Neural progenitor cell (in vitro differentiated cells): ENCODE measurements around the gene GTF2IRD1.

ENCODE experiments used
- EZH2phosphoT487 ChIP-seq: fragments of 200-600 bp; sonication (generic); IDR thresholded peaks from 2 replicates; pipeline ENCODE4 v1.6.1; 2017; ENCODE audit warnings: antibody characterized with exemption
- TF ChIP-seq, protein P1 (sequence below): fragments of 200-600 bp; sonication (generic); IDR thresholded peaks from 2 replicates; pipeline ENCODE4 v1.5.1; 2017; ENCODE audit warnings: antibody characterized with exemption, mild to moderate bottlenecking

DNA sequence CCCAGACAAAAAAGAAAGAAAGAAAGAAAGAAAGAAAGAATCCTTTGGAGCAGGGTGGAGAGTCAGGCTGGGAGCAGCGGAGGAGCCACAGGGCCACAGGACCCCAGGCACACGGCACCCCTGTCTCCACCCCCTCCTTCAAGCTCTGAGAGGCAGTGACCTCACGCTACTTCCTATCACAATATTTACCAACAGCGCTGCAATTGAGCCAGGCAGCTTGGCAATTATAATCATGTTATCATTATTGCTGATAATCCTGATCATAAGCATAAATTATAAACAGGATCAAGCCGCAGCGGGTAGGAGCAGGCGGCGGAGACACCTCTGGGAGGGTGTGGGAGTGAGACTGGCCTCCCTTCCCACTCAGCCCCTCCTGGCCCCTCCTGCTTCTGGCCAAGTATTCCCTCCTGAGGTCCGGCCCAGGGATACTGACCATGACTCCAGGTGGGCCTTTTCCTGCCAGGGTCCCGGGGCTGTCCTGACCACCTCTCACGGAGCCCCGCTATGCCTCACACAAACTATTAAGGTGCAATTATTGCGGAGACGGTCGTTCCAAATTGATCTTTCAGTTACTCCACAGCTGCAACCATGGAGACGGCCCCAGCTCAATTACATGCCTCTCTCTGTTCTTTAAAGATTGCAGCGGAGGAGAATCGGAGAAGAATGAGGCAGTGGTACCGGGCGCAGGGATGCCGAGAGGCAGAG, 10.0 kb upstream of the GTF2IRD1 start:
- TF ChIP-seq, protein P1, sequence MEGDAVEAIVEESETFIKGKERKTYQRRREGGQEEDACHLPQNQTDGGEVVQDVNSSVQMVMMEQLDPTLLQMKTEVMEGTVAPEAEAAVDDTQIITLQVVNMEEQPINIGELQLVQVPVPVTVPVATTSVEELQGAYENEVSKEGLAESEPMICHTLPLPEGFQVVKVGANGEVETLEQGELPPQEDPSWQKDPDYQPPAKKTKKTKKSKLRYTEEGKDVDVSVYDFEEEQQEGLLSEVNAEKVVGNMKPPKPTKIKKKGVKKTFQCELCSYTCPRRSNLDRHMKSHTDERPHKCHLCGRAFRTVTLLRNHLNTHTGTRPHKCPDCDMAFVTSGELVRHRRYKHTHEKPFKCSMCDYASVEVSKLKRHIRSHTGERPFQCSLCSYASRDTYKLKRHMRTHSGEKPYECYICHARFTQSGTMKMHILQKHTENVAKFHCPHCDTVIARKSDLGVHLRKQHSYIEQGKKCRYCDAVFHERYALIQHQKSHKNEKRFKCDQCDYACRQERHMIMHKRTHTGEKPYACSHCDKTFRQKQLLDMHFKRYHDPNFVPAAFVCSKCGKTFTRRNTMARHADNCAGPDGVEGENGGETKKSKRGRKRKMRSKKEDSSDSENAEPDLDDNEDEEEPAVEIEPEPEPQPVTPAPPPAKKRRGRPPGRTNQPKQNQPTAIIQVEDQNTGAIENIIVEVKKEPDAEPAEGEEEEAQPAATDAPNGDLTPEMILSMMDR: no peak
- no peak for TF ChIP-seq EZH2phosphoT487
